ENCODE results near the gene PRKCQ.

The PRKCQ gene

GRCh38 chr10:6516929-6517284, 63.2 kb downstream of the PRKCQ start:
- no peak for DNase-seq

- no peak for DNase-seq
Measured at GRCh38 chr10:6516281-6516928, 63.7 kb downstream of the PRKCQ start.

GRCh38 chr10:6514844-6515780, 65.0 kb downstream of the PRKCQ start:
- no peak for DNase-seq

- DNase-seq = no peak
Measured at GRCh38 chr10:6514180-6514579, 65.9 kb downstream of the PRKCQ start.

- no peak for DNase-seq
Measured at GRCh38 chr10:6513476-6513875, 66.6 kb downstream of the PRKCQ start.

GRCh38 chr10:6512182-6512581, 67.9 kb downstream of the PRKCQ start:
- DNase-seq = no peak

GRCh38 chr10:6511347-6511746, 68.7 kb downstream of the PRKCQ start:
- no peak for DNase-seq

- DNase-seq = no peak
Measured at GRCh38 chr10:6507311-6507710, 72.8 kb downstream of the PRKCQ start.

- DNase-seq = no peak
Measured at GRCh38 chr10:6505300-6505699, 74.8 kb downstream of the PRKCQ start.

- DNase-seq = no peak
Measured at GRCh38 chr10:6504296-6504695, 75.8 kb downstream of the PRKCQ start.

- no peak for DNase-seq
Measured at GRCh38 chr10:6503171-6503570, 76.9 kb downstream of the PRKCQ start.

GRCh38 chr10:6501931-6502330, 78.1 kb downstream of the PRKCQ start:
- no peak for DNase-seq

GRCh38 chr10:6499974-6500373, 80.1 kb downstream of the PRKCQ start:
- DNase-seq = no peak

- DNase-seq = no peak
Measured at GRCh38 chr10:6498771-6499170, 81.3 kb downstream of the PRKCQ start.

GRCh38 chr10:6497620-6498019, 82.5 kb downstream of the PRKCQ start:
- no peak for DNase-seq

GRCh38 chr10:6494936-6495592, 85.0 kb downstream of the PRKCQ start:
- DNase-seq = no peak

- DNase-seq = no peak
Measured at GRCh38 chr10:6494442-6494819, 85.6 kb downstream of the PRKCQ start.

- no peak for DNase-seq
Measured at GRCh38 chr10:6493521-6494441, 86.3 kb downstream of the PRKCQ start.

GRCh38 chr10:6492896-6493295, 87.2 kb downstream of the PRKCQ start:
- no peak for DNase-seq

GRCh38 chr10:6491841-6492609, 88.1 kb downstream of the PRKCQ start:
- no peak for DNase-seq

GRCh38 chr10:6490614-6491013, 89.5 kb downstream of the PRKCQ start:
- no peak for DNase-seq

GRCh38 chr10:6487920-6488319, 92.2 kb downstream of the PRKCQ start:
- no peak for DNase-seq

Data from fibroblast of skin of right quadriceps (primary cell).